IPS-NIHi11 (cell line): Measurements from ENCODE around the gene CDK3.

Source experiments
- DNase-seq: peaks from one replicate; pipeline ENCODE4 v3.0.0; 2012; ENCODE audit warnings: mixed read lengths, low spot score

Gene CDK3

DNA sequence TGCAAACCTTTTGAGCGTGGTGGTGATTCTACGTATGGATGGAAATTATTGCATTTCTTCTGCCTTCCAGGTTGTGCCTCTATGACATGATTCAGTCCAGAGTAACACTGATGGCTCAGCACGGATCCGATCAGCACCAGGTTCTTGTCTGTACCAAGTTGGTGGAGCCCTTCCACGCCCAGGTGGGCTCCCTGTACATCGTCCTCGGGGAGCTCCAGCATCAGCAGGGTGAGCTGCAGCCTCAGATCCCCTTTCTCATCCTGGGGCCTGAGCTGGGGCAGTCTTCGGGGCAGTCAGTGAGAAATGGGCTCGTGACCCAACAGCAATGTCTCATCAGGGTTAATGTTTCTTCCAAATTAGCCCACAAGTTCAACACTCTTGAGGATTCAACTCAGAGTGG, 9.3 kb upstream of the CDK3 start:
- no peak for DNase-seq

DNA sequence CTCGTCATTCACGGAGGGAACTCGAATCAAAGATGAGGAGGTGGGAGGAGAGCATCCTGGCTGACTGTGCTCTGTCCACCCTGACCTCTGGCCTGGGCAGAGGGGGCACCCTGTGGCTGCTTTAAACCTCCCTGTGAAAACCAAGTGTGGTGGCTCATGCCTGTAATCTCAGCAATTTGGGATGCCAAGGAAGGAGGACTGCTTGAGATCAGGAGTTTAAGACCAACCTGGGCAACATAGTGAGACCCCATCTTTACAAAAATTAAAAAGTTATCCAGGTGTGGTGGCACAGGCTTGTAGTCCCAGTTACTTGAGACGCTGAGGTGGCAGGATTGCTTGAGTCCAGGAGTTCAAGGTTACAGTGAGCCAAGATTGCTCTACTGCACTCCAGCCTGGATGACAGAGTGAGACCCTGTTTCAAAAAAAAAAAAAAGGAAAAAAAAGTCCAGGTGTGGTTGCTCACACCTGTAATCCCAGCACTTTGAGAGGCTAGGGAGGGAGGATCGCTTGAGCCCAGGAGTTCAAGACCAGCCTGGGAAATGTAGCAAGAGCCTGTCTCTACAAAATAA, 5.8 kb upstream of the CDK3 start:
- DNase-seq: no peak

DNA sequence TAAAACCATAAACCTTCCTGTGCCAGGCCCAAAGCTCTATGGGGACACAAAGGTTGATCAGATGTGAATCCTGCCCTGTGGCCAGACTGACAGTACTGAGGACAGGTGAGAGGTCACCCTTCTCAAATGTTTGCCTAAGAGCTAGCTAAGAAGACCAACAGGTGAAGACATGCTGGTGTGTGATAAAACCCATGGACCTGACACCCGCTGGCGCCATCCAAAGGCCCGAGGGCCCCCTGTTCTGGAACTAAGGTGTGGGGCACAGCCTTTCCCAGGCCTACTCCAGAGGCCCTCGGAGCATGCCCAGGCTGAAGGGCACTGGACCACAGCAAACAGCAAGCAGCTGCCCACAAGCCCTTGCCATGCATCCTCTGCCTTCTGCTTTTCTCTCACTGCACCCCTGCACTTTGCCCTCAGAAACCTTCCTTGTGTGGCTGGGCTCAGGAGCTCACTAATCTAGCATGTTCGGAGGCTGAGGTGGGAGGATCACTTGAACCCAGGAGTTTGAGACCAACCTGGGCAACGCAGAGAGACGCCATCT, 5.2 kb upstream of the CDK3 start:
- DNase-seq: peak; percentile 8

DNA sequence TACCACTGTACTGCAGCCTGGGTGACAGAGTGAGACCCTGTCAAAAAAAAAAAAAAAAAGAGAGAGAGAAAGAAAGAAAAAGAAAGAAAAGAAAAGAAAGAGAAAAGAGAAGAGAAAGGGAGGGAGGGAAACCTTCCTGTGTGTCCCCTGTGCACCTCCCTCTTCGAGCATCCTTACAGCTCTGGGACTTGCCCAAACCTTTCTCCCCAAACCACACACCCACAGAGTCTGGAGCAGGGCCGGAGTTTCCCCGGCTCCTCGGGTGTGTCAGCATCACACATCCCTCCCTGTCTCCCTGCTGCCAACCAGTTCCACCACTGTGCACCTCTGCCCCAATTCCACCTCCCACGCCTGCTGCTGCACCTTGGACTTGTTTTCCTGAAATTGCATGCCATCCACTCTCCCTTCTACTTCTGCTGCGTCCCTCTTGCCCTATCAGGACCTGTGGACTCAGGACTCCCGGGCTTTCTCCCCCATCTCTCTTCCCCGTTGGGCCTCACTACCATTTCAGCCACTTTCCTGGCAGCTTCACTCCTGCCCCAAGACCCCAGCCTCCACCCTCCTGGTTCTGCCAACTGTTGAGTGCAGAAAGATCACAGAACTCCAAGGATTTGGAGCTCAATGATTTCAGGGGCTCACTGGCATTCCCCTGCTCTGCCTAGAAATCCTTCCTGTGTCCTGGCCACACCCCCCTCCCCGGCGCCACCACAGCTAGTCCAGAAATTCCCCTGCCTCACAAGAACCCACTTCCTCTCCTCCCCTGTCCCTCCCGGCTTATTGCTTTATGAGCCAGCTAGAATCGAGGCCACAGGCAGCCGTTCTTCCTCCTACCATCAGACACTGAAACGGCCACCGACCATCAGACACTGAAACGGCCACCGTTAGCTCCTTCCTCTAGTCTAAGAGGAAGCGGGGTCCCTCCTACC, 3.7 kb upstream of the CDK3 start:
- DNase-seq: peak; percentile 18

DNA sequence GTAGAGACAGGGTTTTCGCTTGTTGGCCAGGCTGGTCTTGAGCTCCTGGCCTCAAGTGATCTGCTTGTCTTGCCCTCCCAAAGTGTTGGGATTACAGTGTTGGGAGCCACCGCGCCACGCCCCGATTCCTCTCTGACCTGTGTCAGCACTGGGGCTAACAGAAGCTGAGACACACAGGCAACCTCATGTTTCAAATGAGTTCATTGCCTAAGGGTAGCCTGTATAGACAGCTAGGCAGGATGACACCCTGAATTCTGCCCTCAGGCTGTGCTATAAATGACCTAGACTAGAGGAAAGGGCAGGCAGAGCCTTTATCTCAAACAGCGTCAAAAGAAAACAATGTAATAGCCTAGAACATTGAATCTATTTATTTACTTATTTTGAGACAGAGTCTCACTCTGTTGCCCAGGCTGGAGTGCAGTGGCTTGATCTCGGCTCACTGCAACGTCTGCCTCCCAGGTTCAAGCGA, 2.3 kb upstream of the CDK3 start:
- DNase-seq: peak; percentile 4

DNA sequence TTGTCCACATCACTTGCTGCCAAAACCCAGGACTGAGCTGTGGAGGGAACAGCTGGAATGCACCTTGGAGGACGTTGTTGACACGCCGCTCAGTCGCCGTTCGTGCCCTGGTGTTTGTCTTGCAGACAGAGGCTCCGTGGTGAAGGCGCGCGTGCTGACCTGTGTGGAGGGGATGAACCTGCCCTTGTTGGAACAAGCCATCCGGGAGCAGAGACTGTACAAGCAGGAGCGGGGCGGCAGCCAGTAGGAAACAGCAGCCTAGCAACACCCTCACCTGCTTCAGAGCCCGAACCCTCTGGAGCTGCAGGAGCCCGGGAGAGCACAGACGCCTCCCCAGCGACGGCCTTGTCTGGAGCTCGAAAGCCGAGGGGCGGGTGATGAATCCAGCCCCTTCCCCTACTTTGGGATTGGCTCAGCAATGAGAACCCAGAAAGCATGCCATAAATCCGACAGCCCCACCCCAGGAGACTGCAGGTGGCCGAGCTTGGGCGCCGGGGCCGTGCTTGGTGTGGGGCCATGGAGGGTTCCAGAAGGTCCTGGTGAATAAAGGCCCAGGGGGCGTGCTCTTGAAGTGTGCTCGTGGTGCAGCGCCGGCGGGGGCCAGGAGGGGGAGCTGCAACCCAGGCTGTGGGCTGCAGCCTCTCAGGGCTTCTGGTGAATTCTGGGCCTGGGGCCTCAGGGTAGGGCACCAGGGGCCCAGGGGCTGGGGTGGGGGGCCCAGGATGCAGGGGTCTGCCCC, 470 bp upstream of the CDK3 start:
- peak; percentile 98 for DNase-seq

DNA sequence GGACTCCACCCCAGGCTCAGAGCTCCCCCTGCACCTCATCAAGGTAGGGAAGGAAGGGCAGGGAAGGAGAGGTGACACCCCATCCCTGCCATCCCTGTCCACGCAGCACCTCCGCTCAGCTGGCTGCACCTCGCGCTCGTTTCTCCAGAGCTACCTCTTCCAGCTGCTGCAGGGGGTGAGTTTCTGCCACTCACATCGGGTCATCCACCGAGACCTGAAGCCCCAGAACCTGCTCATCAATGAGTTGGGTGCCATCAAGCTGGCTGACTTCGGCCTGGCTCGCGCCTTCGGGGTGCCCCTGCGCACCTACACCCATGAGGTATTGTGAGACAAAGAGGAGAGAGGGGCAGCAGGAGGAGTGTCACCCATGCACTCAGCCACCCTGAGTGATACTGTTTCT, 1.4 kb downstream of the CDK3 start:
- DNase-seq: no peak

DNA sequence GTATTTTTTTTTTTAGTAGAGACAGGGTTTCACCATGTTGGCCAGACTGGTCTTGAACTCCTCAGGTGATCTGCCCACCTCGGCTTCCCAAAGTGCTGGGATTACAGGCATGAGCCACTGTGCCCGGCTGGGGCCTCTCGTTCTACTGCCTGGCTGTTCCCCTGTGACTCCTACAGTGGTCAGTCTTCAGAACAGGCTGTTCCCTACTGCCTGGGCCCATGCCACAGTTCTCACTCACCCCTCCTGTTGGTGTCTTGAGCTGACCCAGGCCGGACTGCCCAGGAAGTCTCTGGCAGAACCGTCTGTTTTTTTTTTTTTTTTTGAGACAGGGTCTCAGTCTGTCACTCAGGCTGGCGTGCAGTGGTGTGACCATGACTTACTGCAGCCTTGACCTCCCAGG, 3.3 kb downstream of the CDK3 start:
- DNase-seq: no peak

DNA sequence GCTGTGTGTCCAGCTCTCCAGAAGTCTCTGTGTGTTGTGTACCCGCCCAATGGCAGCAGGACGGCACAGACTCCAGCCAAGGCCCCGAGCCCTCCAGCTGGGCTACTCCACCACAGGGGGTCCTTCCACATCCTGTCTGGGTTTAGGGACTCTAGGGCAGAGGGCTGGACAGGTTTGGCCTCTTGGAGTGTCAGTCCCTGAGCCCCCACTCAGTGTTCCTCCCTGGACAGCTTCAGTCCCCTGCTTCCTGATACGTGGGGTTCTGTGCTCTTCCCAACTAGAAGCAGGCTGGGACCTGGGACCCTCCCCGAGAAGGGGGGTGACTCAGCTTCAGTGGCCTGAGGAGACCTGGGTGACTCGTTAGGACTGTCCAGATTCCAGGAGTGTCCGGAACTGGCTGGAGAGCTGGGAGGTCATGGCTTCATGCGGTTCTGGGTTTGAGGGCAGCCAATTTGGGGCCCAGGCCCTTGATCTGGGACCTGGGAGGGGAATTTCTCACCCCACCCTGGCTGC, 4.2 kb downstream of the CDK3 start:
- DNase-seq: no peak

DNA sequence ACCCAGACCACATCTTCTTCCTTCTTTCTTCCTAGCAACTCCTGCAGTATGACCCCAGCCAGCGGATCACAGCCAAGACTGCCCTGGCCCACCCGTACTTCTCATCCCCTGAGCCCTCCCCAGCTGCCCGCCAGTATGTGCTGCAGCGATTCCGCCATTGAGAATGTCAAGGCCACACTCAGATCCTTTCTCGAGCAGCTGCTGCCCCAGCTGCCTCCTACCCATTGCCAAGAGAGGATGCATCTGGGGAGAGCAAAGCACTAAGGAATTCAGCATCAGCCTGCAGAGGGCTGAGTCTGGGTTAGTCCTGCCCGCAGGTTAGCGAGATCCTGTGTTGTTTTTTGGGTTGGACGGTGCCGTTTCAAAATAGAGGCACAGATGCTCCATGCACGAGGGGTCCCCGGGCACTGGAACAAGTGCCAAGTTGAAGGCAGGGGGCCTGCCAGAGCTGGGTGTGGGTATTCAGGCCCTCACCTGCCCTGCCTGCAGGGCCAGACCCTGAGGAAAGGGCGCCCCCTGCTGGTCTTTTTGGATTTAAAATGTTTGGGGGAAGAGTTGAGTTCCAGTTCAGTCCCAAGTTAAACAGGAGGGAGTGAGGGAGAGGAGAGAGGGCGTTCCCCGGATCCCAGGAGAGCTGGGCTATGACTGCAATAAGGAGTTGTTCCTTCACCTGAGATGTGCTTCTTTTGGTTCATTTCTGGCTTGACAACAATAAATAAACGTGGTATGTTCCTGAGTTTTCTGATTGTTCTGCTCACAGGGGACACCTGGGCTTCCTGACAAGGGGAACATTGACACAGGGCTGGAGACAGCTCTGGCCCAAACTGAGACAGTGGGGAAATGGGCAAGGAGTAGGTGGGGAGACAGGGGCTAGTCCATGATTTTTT, 4.9 kb downstream of the CDK3 start:
- DNase-seq: peak; percentile 87

DNA sequence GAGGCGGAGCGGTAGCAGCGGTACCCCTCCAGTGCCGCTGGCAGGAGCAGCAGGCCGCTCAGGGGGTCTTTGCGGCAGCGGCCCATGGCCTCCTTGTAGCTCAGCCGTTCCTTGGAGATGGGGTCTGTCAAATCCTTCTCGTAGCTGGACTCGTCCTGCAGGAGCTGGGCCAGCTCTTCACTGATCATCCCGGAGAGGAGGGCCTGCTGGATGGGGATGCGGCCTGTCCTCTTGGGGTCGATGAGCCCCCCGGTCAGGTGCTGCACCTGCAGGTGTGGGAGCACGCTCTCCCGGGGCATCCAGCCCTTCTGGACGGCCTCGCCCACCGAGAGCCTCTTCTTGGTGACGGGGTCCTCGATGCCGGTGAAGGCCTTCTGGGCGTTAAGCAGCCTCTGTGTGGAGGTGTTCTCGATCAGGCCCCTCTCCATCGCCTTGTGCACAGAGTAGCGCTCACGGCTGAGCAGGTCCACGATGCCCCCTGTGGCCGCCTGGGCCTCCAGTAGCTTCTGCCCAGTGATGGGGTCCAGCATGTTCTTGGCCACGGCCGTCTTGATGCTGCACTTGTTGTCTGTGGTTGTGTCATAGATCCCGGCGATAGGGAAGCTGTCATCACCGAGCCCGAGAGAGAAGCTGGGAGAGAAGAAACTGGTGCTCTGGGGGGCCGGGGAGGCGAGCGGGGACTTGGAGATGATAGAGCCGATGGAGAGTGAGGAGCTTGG, 6.6 kb downstream of the CDK3 start:
- no peak for DNase-seq

DNA sequence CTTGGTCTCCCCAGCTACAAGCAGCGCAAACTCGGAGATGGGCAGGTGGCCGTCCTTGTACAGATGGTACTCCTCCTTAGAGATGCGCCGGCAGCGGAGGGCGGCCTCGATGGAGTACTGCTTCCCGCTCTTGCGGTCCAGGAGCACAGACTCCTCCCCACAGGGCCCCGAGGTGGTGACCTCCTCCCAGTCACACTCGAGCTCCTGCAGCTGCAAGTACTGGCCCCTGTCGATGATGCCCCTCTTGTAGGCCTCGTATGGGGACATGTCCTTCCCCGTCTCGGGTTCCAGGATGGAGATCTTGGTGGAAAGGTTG, 7.2 kb downstream of the CDK3 start:
- DNase-seq: no peak

DNA sequence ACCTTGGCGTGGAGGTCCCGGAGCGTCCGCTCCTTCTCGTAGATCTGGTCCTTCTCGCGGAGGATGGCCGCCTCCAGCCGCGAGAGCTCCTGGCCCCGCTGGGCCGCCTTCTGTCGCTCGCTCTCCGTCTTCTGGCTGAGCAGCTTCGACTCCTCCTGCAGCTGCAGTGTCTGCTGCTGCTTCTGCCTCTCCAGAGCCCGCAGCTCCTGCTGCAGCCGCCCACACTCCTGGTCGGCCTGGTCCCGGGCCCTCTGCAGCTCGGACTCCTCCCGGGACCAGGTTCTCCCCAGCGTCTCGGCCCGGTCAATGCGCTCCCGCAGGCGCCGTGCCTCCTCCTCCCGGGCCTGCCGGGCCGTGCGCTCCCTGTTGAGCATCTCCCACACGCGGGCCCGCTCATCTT, 7.6 kb downstream of the CDK3 start:
- no peak for DNase-seq

DNA sequence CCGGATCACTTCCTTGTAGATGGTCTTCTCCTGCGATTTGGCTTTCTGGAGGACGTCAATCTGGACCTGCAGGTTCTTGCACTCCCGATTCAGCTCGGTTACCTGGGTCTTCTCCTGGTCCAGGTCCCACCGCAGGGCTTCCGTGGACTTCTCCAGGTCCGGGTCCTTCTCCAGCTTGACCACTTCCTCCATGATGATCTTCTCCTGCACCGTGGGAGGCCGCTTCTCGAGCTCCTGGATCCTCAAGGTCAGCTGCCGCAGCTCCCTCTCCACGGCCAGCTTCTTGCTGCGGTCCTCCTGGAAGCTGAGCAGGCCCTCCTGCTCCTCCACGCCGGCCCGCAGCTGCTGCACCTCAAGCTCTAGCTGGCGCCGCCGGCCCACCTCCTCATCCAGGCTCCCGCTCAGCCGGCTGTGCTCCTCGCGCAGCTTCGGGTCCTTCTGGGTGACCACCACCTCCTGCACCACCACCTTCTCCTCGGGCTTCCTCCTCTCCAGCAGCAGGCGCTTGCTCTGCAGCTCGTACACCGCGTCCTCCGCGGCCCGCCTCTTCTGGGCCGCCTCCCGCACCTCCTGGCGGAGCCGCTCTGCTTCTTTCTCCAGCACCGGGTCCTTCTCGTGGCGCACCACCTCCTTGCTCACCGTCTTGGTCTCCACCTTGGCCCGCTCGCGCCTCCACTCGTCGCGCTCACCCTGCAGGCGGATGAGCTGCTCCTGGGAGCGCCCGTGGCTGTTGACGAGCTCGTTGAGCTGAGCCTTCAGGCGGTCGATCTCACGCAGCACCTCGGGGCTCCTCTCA, 8.2 kb downstream of the CDK3 start:
- DNase-seq: no peak

DNA sequence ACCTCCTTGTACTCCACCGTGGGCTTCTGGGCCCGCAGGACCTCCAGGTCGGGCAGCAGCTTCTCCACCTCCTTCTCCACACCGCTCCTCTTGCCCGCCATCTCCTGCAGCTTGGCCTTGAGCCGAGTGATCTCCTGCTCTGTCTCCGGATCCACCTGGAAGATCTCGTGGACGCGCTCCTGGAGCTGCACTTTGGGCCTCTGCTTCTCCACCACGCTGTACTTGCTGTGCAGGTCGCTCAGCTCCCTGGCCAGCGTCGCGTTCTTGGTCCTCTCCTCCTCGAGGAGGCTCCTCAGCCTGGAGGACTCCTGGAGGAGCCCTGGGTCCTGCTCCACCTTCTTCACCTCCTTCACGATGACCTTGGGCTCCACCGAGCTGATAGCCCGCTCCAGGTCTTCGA, 8.8 kb downstream of the CDK3 start:
- no peak for DNase-seq

DNA sequence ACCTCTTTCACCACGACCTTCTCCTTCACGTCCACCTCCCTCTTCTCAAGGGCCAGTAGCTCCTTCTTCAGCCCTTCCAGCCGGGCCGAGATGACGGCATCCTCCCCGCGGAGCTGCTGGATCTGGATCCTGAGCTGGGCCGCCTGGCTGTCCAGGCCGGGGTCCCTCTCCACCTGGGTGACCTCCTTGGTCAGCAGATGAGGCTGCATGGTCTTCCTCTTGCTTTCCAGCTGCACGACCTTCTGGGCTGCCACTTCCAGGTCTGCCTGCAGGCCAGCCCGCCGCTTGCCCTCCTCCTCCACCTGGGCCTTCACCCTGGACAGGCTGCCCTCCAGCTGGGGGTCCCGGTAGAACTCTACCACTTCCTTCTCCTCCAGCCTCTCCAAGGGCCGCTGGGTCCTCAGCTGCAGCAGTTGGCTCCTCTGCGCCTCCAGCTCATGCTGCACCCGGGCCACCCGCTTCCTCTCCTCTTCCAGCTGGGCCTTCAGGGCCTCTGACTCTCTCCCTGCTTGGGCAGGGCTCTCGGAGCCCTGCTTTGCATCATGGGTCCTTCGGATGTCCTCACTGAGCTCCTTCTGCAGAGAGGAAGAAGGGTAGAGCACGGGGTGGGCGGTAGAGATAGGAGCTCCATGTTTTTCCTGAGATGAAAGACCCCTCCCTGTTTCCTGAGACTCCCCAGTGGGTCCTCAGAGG, 9.5 kb downstream of the CDK3 start:
- no peak for DNase-seq

DNA sequence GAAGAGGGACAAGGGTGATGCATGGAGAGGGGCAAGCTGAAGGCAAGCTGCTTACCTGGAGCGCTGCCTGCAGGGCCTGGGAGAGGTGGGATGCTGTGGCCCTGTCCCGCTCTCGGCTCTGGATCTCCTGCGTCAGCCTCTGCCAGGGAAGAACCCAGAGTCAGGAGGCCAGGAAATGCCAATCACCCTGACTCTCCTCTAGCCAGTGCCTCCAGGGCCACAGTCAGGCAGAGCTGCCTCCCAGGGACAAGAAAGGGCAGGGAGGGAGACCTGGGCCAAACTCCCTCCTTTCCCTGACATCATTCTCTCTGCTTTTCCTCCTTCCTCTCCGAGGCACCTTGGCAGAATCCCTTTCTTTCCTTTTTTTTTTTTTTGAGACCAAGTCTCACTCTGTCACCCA, 11.3 kb downstream of the CDK3 start:
- no peak for DNase-seq

DNA sequence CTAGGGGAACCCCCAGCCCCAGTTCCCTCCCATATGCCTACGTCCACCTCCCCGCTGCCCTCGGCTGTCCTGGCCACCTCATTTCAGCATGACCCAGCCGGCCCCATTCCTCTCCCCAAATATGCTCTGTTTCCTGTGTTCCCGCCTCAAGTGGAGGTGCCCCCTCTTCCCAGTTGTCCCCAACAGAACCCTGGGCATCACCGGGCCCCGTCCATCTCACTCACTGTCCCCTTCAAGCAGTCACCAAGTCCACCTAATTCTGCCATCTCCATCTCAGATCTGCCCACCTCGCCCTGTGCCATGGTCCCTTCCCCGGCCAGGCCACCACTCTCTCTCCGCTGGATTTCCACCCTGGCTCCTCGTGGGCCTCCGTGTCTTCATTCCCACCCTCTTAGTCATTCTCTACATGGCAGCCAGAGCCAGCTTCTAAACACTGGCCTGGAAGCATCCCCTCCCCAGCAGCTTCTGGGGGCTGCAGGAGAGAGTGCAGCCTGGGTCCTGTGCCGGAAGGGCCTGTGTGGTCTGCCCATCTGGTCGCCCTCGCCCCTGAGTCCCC, 12.8 kb downstream of the CDK3 start:
- no peak for DNase-seq
